Peyer's patch (tissue), 4 donors: ENCODE measurements around the gene SURF2. TPM values are rescaled to one million over a fixed set of nuclear protein-coding genes. Genes with fewer than 3 reads are reported as not detected.

ENCODE experiments used
- DNase-seq, 3 donors: peaks; one replicate each; pipeline ENCODE4 v3.0.0-alpha.2; 2017 to 2019
- H3K27ac ChIP-seq, 4 donors: fragments of 200-600 bp; sonication (generic); one replicate each; pipeline ENCODE4 v1.5.1; 2016 to 2019
- H3K27me3 ChIP-seq, 2 donors: fragments of 200-600 bp; sonication (generic); one replicate each; pipeline ENCODE4 v1.5.1; 2019
- H3K36me3 ChIP-seq, 3 donors: fragments of 200-600 bp; sonication (generic); one replicate each; pipeline ENCODE4 v1.5.1; 2016 to 2019
- H3K4me1 ChIP-seq, 4 donors: fragments of 200-600 bp; sonication (generic); one replicate each; pipeline ENCODE4 v1.5.1; 2016 to 2019
- H3K4me3 ChIP-seq, 4 donors: fragments of 200-600 bp; sonication (generic); 1 replicate in 3 of 4; 2 replicates in 1 of 4; pipeline ENCODE4 v1.5.1; 2016 to 2019; ENCODE audit warnings: mild to moderate bottlenecking in 1 of 4
- H3K9me3 ChIP-seq, 4 donors: fragments of 200-600 bp; sonication (generic); one replicate each; pipeline ENCODE4 v1.5.1; 2016 to 2019; ENCODE audit warnings: mild to moderate bottlenecking in 1 of 4
- CTCF ChIP-seq, 6 experiments: fragments of 450-650 bp in 4 of 6; fragments of 200-600 bp in 2 of 6; sonication (generic) in 1 of 6; IDR thresholded peaks; one replicate each; pipeline ENCODE4 v1.5.1; 2017 to 2019; ENCODE audit warnings: antibody characterized with exemption in 6 of 6, mild to moderate bottlenecking in 3 of 6, moderate library complexity in 1 of 6
- POLR2A ChIP-seq, 2 donors: fragments of 450-650 bp; IDR thresholded peaks; one replicate each; pipeline ENCODE4 v1.5.1; 2017; ENCODE audit warnings: antibody characterized with exemption in 2 of 2, mild to moderate bottlenecking in 2 of 2, moderate library complexity in 2 of 2
- total RNA-seq, 4 donors: library from RNA; depleted of rRNA; stranded (reverse); fragments of >200 nt; gene quantifications; one replicate each; pipeline ENCODE4 v1.1.0, GENCODE V29; 2016

Gene SURF2
- total RNA-seq, 4 donors from 2014 or later: 5.4 to 18.9 (median 15.3) TPM

- no peaks in the 10 kb centered on the region for H3K9me3 ChIP-seq
- no peak for DNase-seq
These were observed 22.1 kb downstream of the SURF2 start for GRCh38 chr9:133378408-133378962.

GRCh38 chr9:133379153-133380086 lies 23.1 kb downstream of the SURF2 start:
- no peak overlapping the region for H3K4me3 ChIP-seq
- no peak for DNase-seq
- H3K27ac ChIP-seq: no peak overlapping the region
- peaks cover 0 to 12% (median 6%) of the 10 kb centered on the region in 4 donors for H3K4me1 ChIP-seq
- H3K9me3 ChIP-seq: no peaks in the 10 kb centered on the region
- no peaks in the 10 kb centered on the region for H3K36me3 ChIP-seq
- no peaks in the 10 kb centered on the region for H3K27me3 ChIP-seq
- TF ChIP-seq CTCF (IDR thresholded peaks at IDR 0.05) (no peak), POLR2A (IDR thresholded peaks at IDR 0.05) (no peak)

More at GRCh38 chr9:133378408-133378962, 22.1 kb downstream of the SURF2 start:
- Histone ChIP-seq H3K4me1 (peaks cover 0 to 18% (median 9%) of the 10 kb centered on the region in 4 donors), H3K27me3 (no peaks in the 10 kb centered on the region), H3K4me3 (no peak overlapping the region), H3K27ac (no peak overlapping the region), H3K36me3 (peaks cover 0 to under 1% (median 0%) of the 10 kb centered on the region in 3 donors)
- TF ChIP-seq POLR2A (IDR thresholded peaks at IDR 0.05) (no peak), CTCF (IDR thresholded peaks at IDR 0.05) (no peak)

GRCh38 chr9:133380734-133381133 lies 24.4 kb downstream of the SURF2 start:
- Histone ChIP-seq H3K4me3 (no peak overlapping the region), H3K27me3 (no peaks in the 10 kb centered on the region), H3K4me1 (peaks cover 0 to 6% (median 2%) of the 10 kb centered on the region in 4 donors), H3K9me3 (no peaks in the 10 kb centered on the region), H3K36me3 (no peaks in the 10 kb centered on the region), H3K27ac (no peak overlapping the region)
- no peak for DNase-seq
- TF ChIP-seq POLR2A (IDR thresholded peaks at IDR 0.05): no peak
- TF ChIP-seq CTCF (IDR thresholded peaks at IDR 0.05): no peak

GRCh38 chr9:133382507-133383141 lies 26.3 kb downstream of the SURF2 start:
- Histone ChIP-seq H3K9me3 (no peaks in the 10 kb centered on the region), H3K4me3 (no peak overlapping the region), H3K4me1 (no peaks in the 10 kb centered on the region), H3K27me3 (no peaks in the 10 kb centered on the region), H3K27ac (no peak overlapping the region), H3K36me3 (no peaks in the 10 kb centered on the region)
- no peak for TF ChIP-seq POLR2A (IDR thresholded peaks at IDR 0.05)
- TF ChIP-seq CTCF (IDR thresholded peaks at IDR 0.05): no peak
- no peak for DNase-seq

GRCh38 chr9:133383438-133383837 lies 27.1 kb downstream of the SURF2 start:
- Histone ChIP-seq H3K4me3 (no peak overlapping the region), H3K27me3 (no peaks in the 10 kb centered on the region), H3K36me3 (no peaks in the 10 kb centered on the region), H3K9me3 (no peaks in the 10 kb centered on the region), H3K4me1 (no peaks in the 10 kb centered on the region), H3K27ac (no peak overlapping the region)
- DNase-seq: no peak
- TF ChIP-seq CTCF (IDR thresholded peaks at IDR 0.05) (no peak), POLR2A (IDR thresholded peaks at IDR 0.05) (no peak)
